Caki2 (cell line): Measurements from ENCODE around the gene C17orf113. TPM values are rescaled to one million over a fixed set of nuclear protein-coding genes. Genes with fewer than 3 reads are reported as not detected.

Source experiments
- DNase-seq: peaks from one replicate; pipeline ENCODE4 v3.0.0-alpha.2; 2015; ENCODE audit warnings: low read depth
- in situ Hi-C: cut with HindIII; loops from 2 replicates; pipeline ENCODE4 v1.10.0; 2016; ENCODE audit warnings: low sequenced_read_pairs, low pct_unique_long_range_greater_than_20kb, mixed read lengths
- total RNA-seq: library from RNA; depleted of rRNA; stranded (reverse); fragments of >200 nt; shearing (Covaris generic); gene quantifications from 2 replicates; pipeline ENCODE4 v1.2.3, GENCODE V29; 2014; ENCODE audit warnings: low replicate concordance; rRNA removed

Gene C17orf113
- 0.98 and 1.5 TPM in 2 replicates for total RNA-seq

DNA sequence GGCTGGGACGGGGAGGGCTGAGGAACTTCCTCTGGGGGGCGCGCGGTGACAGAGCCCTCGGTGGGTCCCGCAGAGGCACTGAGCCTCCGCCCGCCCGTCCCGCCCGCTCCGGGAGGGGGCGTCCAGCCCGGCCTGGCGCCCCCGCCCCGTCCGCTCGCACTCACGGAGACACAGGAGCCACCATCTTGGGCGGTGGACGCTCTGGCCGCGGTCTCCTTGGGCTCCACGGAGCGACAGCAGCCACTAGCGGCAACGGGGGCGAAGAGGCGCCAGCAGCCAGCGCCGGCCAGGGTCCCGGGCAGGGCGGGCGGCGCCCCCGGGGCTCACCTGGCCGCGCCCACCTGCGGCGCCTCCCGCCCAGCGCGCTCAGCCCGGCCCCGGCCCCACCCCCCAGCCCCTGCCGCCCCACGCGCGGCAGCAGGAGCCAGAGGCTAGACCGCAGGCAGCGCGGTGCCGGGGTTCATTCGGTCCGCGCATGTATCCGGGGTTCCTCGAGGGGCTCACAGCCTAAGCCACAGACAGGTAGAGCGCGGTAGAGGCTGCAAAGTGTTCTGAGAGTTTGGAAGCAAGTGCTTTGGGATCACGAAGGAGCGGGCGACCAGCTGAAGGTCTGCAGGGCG, at the start of gene C17orf113:
Gene C17orf113 (minus strand): TSS at position 209 of the 620 bp plus-strand sequence. CDS start 7,225 bp downstream, outside the sequence.
- in situ Hi-C loops, result no loop called here
- DNase-seq, result peak; percentile 26

DNA sequence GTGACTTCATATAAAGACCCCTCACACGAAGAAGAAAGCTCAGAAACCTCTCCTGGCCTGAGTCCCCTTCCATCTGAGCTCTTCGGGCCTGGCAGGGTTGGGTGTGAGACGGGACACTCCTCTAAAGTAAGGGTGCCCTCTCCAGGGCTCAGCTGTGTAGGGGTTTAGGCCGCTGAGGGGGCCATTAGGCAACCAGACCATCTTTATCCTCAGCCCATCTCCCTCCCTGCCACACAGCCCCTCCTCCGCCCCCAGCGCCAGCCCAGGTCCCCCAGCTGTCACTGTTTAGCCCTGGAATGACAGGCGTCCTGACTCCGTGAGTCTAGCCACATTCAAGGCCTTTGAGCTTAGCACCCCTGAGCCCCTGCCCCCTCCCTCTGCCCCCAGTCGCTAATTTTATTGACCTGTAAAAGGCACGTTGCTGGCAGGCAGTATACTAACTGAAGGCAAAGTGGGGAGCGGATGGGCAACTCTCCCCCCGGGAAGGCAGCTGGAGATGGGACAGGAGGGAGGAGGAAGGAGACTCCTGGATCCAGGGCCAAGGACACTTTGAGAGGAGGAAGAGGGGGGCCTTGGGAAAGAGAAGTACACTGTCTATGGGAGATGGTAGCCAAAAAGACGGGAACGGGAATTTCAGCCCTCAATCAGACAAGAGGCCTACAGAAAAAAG, 48.5 kb upstream of the C17orf113 start:
- in situ Hi-C loops, result no loop called here
- no peak for DNase-seq

DNA sequence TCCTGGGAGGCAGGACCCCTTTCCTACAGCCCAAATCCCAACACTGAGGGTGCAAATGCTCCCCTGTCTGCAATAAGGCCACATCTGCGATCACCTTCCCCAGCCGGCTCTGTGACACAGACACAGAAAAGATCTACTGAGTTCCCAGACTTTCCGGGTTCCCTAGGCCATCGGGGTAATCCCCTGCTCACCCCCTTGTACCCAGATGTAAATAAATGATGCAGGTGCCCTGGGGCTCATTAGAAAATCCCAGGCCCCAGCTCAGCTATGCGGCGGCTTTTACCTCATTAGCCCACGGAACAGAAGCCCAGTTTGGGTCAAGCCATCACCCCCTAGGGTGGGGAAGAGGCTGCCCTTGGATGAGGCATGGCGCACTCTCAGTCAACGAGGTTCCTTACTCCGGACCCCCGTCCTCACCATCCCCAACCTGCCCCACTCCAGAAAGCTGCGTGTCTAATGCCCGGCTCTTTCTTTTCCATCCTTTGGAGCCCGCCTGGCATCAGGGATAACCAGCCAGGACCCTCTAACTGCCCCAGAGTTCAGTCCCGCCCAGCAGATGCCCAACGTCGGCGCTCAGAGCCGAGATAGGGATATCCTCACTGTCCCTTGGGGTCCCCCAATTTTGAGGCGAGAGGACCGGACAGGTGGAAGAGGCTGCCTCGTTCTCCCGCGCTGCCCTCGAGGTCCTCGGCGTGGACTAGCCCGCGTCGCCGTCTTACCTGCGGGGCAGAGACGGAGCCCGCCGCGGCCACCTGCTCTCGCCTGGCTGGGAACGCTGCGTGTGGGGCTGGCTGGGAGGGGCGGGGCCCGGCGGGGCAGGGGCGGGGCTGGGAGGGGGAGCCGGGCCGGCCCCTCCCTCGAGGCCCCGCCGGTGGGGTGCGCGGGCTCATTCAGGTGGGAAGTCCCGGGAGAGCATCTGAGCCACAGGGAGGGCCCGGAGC, 47.6 kb upstream of the C17orf113 start, which contains the start of gene ZNF385C:
Gene ZNF385C (minus strand): TSS at position 783 of the 941 bp plus-strand sequence. CDS start 35,417 bp downstream, outside the sequence.
- no peak for DNase-seq
- in situ Hi-C loops, result no loop called here

DNA sequence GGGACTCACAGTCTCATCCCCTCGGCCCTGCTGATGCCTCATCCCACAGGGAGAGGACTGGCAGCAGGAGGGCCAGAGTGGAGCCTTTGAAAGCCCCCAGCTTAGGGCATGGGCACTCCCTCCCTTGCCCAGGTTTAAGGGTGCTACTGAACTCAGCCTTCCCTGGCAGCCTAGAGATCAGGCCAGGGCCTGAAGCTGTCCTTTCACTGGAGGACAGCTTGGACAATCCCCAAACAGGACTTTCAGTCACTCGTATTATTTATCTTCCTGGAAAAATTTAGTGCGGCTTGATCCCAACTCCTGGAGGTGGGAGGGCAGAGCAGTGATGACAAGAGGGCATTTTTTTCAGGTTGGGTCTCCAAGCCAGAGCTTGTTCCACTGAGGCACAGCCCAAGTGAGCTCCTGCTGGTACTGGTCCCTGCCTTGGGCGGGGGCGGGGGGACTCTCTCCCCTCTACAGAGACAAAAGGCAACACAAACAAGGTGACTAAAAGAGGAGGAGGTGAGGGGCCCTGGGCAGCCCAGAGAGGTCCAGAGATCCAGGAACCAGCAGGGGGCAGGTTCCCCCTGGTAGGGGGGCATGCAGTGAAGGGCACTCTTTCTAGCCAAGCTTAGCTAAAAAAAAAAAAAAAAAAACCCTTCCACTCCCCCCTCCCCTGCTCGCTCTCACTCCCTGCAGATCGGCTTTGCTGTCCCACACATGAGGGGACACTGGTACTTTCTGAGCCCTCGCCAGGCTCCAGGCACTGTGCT, 46.1 kb upstream of the C17orf113 start:
- in situ Hi-C loops, result no loop called here
- no peak for DNase-seq

DNA sequence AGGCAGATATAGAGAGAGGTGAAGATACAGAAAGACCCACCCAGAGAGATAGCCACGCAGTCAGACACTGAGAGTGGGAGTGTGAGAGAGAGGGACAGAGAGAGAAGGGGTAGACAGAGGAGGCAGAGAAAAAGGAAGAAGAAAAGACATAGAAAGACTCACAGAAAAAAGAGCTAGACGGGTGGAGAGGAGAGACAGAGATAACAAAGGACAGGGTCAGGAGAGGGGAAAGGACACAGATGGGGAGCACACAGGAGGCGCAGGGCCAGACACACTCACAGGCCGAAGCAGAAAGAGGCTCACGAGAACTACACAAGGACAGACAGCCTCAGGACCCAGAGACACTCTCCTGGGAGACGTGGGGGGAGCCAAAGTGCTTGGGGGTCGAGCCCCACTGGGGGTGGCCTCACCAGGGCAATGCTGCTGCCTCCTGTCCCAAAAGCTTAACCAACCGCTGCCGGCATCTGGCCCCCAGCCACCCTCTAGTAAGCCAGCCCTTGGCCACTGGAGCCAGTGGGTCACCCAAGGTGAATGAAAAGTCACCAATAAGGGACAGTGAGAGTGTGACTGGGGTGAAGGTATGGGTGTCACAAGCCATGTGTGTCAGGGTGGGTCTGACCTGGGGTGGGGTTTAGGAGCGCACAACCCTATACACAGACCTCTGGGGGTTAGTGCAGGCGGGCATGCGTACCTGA, 44.1 kb upstream of the C17orf113 start:
- in situ Hi-C loops, result no loop called here
- DNase-seq, result no peak

DNA sequence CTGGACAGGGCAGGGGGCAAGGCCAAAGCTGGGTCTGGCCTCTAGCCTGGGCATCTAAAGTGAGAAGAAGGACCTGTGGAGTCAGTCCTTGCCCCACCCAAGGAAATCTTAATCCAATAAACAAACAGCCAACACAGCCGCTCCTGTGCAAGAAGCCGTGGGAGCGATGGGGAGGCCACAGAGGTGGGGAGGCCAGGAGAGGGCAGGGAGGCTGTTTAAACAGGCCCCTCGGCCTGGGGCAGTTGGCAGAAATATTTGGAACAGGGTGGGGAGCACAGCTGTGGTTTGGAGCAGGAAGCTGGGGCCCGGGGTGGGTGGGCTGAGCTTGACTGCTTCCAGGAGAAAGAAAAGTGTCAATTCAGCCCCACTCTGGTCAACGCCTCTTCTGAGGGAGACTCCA, 42.5 kb upstream of the C17orf113 start:
- in situ Hi-C loops, result no loop called here
- DNase-seq, result no peak

DNA sequence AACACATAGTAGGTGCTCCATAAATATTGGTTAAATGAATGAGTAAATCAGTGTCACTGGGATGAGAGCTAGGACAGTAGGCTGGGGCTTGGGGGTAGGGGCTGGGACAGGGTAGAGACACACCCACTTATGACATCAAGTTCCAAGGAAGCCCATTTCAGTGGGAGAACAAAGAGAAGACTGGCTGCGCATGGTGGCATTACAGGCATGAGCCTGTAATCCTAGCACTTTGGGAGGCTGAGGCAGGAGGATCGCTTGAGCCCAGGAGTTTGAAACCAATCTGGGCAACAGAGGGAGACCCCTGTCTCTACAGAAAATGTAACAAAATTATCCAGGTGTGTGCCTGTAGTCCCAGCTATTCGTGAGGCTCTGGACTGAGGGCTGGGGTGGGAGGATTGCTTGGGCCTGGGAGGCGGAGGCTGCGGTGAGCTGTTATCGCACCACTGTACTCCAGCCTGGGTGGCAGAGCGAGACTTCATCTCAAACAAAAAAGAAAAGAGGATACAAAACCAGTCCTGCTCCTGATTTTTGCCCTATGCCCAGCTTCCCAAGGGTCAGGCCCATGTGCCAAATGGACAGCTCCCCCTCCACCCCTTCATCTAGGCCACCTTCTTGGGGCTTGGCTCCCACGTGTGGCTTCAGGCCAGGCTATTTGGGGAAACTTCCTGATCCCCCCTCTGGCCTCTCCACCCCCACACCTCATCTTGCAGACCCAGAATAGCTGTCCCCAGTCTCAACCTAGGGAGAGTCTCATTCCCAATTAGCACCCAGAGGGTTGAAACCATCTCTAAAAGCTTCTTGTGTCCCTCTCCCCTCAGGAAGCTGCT, 40.8 kb upstream of the C17orf113 start:
- DNase-seq, result no peak
- in situ Hi-C loops, result no loop called here

DNA sequence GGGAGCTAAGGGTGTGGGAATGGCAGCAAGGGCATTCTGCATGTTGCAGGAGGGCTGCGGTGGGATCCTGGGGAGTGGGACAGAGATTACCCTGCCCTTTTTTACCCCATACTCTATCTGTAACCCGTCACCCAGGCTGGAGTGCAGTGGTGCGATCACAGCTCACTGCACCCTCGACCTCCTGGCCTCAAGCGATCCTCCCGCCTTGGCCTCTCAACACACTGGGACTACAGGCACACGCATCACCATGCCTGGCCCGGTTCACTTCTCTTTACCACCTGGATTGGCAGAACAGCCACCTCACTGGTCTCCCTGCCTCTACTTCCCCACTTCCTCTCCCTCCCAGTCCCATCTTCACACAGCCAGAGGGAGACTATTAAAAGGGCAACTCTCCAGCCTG, 38.3 kb upstream of the C17orf113 start:
- in situ Hi-C loops, result no loop called here
- no peak for DNase-seq

DNA sequence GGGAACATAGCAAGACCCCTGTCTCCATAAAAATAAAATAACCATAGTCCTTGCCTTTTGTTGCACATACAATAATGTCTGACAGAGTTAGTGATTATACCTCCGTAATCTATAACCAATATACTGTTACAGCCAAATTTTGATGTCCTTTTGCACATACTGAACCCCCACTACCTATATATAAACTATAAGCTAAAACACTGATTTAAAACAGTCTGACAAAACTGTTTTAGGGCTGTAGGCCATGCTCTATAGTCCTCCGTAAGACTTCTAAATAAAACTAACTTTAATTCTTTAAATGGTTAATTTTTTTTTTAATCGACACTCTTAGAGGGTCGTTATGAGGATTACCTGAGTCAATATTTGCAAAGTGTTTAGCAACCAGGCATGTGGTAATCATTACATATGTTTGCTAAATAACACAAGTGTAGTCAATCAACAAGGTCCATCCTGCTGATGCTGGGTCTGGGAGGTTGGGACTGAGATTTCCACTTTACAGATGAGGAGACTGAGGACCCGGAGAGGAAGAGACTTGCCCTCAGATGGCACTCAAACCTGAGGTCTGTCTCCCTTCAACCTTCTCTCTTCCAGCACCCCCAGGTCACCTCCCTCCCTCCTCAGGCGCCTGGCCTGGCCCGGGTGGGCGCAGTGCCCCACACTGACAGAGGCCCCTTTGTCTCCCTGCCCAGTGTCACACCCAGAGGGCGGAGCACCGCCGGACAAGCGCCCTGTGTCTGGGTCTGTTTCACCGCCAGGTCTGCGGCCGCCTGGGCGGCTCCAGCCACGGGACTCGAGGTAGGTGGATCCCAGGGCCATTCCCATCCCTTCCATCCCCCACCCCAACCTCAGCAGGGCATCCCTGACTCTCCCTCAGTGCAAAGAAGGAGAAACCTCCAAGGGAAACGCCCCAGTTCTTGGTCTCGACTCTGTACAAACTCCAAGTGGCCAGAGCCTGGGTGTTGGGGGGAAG, 37.6 kb upstream of the C17orf113 start:
- in situ Hi-C loops, result no loop called here

DNA sequence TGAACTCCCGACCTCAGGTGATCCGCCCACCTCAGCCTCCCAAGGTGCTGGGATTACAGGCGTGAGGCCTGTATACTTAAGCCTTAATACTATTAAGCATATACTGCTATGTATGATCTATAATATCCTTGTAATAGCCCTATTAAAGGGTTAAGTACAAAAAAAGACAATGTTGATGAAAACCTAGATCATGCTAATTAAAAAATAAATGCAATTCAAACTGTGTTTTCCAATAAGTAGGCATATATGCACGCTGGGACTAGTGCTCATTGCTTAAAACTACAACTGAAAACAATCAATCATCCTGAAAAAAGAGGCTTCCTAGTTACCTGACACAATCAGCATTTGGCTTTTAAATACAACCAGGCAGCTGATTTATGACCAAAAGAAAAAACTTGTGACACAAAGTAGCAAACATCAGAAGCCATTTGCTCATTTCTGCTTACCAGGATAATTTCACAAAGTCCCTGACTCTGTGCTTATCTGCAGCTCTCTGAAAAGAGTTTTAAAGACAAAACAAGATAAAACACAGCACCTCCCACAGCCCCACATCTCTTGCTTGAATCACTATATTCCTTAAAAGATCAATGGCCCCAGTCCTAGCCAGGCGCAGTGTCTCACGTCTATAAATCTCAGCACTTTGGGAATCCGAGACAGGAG, 36.8 kb upstream of the C17orf113 start:
- no peak for DNase-seq
- in situ Hi-C loops, result no loop called here

More for the DNA sequence above, 37.6 kb upstream of the C17orf113 start:
- DNase-seq, result no peak

DNA sequence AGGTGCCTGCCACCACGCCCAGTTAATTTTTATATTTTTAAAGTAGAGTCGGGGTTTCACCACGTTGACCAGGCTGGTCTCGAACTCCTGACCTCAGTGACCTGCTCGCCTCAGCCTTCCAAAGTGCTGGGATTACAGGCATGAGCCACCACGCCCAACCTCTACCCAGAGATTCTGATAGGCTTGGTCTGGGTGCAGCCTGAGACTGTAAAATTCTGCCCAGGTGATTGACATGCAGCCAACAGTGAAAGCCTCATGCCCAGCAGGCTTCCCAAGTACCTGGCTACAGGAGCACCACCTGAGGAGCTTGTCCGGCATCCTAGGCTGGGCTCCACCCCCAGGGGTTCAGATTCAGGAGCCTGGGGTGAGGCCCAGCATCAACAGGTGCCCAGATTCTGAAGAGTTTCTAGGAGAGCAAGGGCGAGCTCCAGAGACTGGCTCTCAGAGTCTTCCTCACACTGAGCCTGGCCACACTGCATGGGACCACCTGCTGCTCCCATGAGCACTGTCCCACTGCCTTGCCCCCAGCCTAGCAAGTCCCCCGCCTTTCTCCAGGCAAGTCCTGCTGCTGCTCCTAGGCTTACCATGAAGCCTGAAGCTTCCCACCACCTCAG, 31.2 kb upstream of the C17orf113 start:
- in situ Hi-C loops, result no loop called here

DNA sequence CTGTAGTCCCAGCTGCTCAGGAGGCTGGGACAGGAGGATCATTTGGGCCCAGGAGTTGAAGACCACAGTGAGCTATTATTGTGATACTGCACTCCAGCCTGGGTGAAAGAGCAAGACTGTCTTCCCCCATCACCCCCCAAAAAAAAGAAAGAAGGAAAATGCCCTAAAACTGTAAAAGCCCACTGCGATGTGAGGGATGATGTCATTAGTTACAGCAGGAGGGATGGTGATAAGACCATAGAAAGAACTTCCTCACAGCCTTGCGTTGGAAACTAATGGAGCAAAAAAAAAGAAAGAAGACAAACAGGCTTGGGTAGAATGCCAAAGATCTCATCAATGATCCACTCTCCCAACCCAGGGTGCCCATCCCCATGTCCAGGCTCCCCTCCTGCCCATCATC, 29.1 kb upstream of the C17orf113 start:
- DNase-seq, result no peak
- in situ Hi-C loops, result no loop called here

More for the DNA sequence above, 31.2 kb upstream of the C17orf113 start:
- no peak for DNase-seq

DNA sequence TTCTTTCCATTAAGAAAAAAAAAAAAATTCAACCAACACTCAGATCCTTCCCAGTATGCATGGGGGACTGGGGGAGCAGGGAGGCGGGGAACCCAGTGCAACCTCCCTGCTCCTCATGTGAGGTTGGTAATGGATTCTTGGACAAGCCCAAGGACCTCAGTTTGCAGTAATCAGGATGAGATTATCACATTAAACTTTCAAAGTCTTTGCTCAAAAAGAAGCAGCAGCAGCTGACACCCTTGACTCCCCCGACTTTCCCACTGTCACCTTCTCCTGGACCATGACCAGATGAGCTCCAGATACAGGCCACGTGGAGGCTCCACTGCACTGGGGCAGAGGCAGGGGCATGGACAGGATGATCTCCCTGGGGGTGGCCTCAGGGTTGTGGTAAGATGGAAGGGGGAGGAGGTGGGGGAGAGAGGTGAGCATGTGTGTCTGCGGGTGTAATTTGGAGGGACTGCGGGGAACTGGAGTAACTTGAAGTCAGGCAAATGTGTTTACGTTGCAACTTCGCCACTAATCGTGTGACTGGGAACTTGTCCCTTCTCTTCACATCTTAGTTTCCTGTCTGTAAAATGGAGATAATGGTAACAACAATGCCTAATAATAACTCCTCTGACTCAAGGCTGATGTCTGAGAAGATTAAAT, 28.1 kb upstream of the C17orf113 start:
- in situ Hi-C loops, result no loop called here
- DNase-seq, result no peak

DNA sequence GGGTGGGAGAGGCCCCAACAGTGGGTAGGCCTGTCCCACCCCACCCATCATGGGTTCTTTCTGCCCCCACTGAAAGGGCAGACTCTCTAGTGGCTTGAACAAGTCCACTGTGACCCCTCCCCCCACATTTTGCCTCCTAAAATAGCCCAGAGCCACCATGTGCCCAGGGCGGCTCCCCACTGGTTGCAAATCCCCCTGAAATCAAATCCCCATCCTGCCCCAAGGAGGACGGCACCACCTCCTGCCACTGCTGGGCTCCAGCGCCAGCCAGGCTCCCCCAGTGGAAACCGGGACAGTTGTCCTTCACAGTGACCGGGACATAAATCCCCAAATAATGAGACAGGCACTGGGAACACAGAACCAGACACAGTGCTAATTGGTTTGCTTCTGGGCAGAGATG, 27.4 kb upstream of the C17orf113 start:
- DNase-seq, result no peak
- in situ Hi-C loops, result no loop called here
